ENCODE results near the gene NTNG1.
"Not testable (repeated sequence)": the region's sequence is repeated elsewhere in the genome, so short reads cannot be mapped to it uniquely, and the experiment has no call there.

NTNG1 gene

GRCh38 chr1:107145637-107146036, 4.8 kb downstream of the NTNG1 start:
- no peak for DNase-seq (ENCODE audit: low spot score)

- no peak for DNase-seq (ENCODE audit: low spot score)
Measured at GRCh38 chr1:107147843-107148242, 7.0 kb downstream of the NTNG1 start.

- no peak for DNase-seq (ENCODE audit: low spot score)
Measured at GRCh38 chr1:107149946-107150345, 9.1 kb downstream of the NTNG1 start.

GRCh38 chr1:107151295-107151694, 10.5 kb downstream of the NTNG1 start:
- DNase-seq (ENCODE audit: low spot score): no peak

GRCh38 chr1:107152395-107152794, 11.6 kb downstream of the NTNG1 start:
- DNase-seq (ENCODE audit: low spot score): no peak

- DNase-seq (ENCODE audit: low spot score): no peak
Measured at GRCh38 chr1:107153014-107153413, 12.2 kb downstream of the NTNG1 start.

- no peak for DNase-seq (ENCODE audit: low spot score)
Measured at GRCh38 chr1:107158496-107158895, 17.7 kb downstream of the NTNG1 start.

- DNase-seq (ENCODE audit: low spot score): no peak
Measured at GRCh38 chr1:107158991-107159390, 18.2 kb downstream of the NTNG1 start.

GRCh38 chr1:107162745-107163144, 21.9 kb downstream of the NTNG1 start:
- no peak for DNase-seq (ENCODE audit: low spot score)

- DNase-seq (ENCODE audit: low spot score): not testable (repeated sequence)
Measured at GRCh38 chr1:107164901-107165300, 24.1 kb downstream of the NTNG1 start.

GRCh38 chr1:107169615-107170014, 28.8 kb downstream of the NTNG1 start:
- DNase-seq (ENCODE audit: low spot score): no peak

GRCh38 chr1:107171333-107171732, 30.5 kb downstream of the NTNG1 start:
- DNase-seq (ENCODE audit: low spot score): no peak

- no peak for DNase-seq (ENCODE audit: low spot score)
Measured at GRCh38 chr1:107172450-107173170, 31.8 kb downstream of the NTNG1 start.

- DNase-seq (ENCODE audit: low spot score): no peak
Measured at GRCh38 chr1:107175102-107175909, 34.5 kb downstream of the NTNG1 start.

- no peak for DNase-seq (ENCODE audit: low spot score)
Measured at GRCh38 chr1:107181253-107181969, 40.6 kb downstream of the NTNG1 start.

GRCh38 chr1:107183011-107183410, 42.2 kb downstream of the NTNG1 start:
- no peak for DNase-seq (ENCODE audit: low spot score)

GRCh38 chr1:107184888-107185287, 44.0 kb downstream of the NTNG1 start:
- no peak for DNase-seq (ENCODE audit: low spot score)

- no peak for DNase-seq (ENCODE audit: low spot score)
Measured at GRCh38 chr1:107187399-107187798, 46.6 kb downstream of the NTNG1 start.

GRCh38 chr1:107188160-107188559, 47.3 kb downstream of the NTNG1 start:
- DNase-seq (ENCODE audit: low spot score): no peak

GRCh38 chr1:107194380-107194779, 53.5 kb downstream of the NTNG1 start:
- no peak for DNase-seq (ENCODE audit: low spot score)

- no peak for DNase-seq (ENCODE audit: low spot score)
Measured at GRCh38 chr1:107195476-107195875, 54.6 kb downstream of the NTNG1 start.

GRCh38 chr1:107196973-107197562, 56.2 kb downstream of the NTNG1 start:
- DNase-seq (ENCODE audit: low spot score): no peak
